Lower leg skin (tissue), 3 donors: ENCODE data around the gene FGF3.

Experiments used
- CTCF ChIP-seq, 3 donors: fragments of 450-650 bp; IDR thresholded peaks; one replicate each; pipeline ENCODE4 v1.5.1; 2016; ENCODE audit warnings: antibody characterized with exemption in 3 of 3, mild to moderate bottlenecking in 3 of 3, moderate library complexity in 2 of 3
- POLR2A ChIP-seq, 2 donors: fragments of 450-650 bp; IDR thresholded peaks; one replicate each; pipeline ENCODE4 v1.6.1; 2016 to 2017; ENCODE audit warnings: antibody characterized with exemption in 2 of 2, mild to moderate bottlenecking in 1 of 2, moderate library complexity in 1 of 2

- no peak for TF ChIP-seq CTCF (IDR thresholded peaks at IDR 0.05)
- TF ChIP-seq POLR2A (IDR thresholded peaks at IDR 0.05), result no peak
Observed at GRCh38 chr11:69791276-69792180, 27.7 kb downstream of the FGF3 start.
